Measurements from ENCODE around the gene ADARB1.
"Not testable (repeated sequence)": the region's sequence is repeated elsewhere in the genome, so short reads cannot be mapped to it uniquely, and the experiment has no call there.

The ADARB1 gene

GRCh38 chr21:45074048-45074817, at the start of gene ADARB1:
Gene ADARB1, plus strand, starts transcription at chr21:45074580. Its CDS starts 97,077 bp downstream, at chr21:45171657.
- peak; percentile 73 for DNase-seq

GRCh38 chr21:45026066-45026745, 48.2 kb upstream of the ADARB1 start:
- no peak for DNase-seq

DNA sequence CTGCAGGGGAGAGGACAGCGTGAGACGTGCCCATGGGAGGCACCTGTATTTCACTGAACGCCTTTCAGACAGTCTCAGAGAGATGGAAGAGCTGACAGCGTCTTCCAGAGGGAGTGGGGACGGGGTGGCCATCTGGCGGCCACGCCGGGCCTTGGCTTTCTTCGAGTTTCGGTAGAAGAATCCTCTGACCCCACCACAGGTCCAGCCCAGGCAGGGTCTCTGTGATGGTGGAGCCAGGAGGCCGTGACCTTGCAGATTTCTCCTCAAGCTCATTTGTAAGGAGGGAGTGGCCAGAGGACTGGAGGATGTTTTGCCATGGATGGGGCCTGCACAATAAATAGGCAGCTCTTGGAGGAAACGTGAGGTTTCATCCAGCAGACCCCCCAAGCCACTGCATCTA, 47.6 kb upstream of the ADARB1 start:
- DNase-seq = no peak

GRCh38 chr21:45027241-45028196, 46.9 kb upstream of the ADARB1 start:
- DNase-seq = no peak

GRCh38 chr21:45028645-45029044, 45.7 kb upstream of the ADARB1 start:
- not testable (repeated sequence) for DNase-seq

DNA sequence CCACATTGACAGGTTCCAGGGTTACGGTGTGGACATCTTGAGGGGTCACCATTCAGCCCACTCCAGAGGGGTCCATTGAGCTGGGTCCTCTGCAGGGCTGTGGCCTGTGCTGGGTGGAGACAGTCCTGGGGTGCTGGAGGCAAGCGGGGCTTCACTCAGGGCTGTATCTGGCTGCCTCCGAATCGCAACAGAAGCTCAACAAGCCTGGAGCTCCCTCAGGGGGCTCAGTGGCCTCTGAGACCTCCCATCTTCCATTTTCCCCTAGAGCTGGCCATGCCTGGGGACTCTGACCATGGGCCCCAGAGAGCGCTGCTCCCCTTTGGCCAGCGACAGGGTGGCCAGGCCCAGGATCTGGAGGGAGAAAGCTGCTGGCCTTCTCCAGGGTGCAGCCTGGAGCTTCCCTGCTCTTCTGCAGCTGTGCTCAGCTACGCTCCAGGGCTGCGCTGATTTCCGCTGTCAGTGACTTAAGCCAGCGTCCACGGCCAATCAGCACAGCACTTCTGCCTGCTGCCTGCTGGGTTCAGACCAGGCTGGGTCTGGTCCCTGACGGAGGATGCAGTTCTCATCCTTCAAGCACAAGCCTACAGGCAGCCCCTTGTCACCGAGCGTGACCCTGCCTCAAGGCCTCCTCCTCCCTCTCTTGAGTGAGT, 45.0 kb upstream of the ADARB1 start:
- DNase-seq = peak; percentile 51

DNA sequence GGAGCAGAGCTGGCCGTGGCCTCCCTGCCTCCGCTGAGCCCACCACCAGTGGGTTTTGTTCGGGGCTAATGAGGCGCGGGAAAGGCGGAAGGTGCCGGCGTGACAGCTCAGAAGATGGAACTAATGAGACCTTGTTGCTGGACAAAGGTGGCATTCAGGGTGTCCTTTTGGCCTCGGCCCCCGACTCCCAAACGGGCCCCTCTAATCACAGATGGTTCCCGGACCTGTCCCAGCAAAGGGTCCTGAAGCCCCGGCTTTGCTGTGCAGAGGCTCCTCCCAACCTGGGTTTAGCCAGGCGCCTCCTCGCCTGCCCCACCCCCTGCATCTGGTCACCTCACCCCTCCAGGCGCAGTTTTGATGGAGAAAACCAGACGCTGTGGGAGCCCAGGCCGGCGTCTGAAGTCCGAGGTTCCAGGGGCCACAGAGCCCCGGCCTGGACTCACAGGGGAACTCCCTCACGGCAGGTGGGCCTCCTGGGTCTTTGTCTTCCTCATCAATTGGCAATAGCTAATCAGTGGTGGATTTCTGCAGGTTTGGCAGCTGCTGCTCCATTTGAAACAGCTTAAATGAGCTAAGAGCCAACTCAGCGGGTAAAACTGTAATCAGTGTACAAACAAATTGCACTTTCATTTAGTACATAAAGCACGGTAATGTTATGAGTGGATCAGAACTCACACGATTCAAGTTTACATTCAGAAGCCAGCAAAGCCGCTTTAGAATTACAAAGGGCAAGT, 44.3 kb upstream of the ADARB1 start:
- DNase-seq = no peak

GRCh38 chr21:45030682-45031570, 43.5 kb upstream of the ADARB1 start:
- peak; percentile 40 for DNase-seq

- no peak for DNase-seq
Measured at GRCh38 chr21:45031571-45032191, 42.7 kb upstream of the ADARB1 start.

- no peak for DNase-seq
Measured at GRCh38 chr21:45032332-45032731, 42.0 kb upstream of the ADARB1 start.

GRCh38 chr21:45032977-45033710, 41.2 kb upstream of the ADARB1 start:
- no peak for DNase-seq

GRCh38 chr21:45033791-45034555, 40.4 kb upstream of the ADARB1 start:
- peak; percentile 79 for DNase-seq

DNA sequence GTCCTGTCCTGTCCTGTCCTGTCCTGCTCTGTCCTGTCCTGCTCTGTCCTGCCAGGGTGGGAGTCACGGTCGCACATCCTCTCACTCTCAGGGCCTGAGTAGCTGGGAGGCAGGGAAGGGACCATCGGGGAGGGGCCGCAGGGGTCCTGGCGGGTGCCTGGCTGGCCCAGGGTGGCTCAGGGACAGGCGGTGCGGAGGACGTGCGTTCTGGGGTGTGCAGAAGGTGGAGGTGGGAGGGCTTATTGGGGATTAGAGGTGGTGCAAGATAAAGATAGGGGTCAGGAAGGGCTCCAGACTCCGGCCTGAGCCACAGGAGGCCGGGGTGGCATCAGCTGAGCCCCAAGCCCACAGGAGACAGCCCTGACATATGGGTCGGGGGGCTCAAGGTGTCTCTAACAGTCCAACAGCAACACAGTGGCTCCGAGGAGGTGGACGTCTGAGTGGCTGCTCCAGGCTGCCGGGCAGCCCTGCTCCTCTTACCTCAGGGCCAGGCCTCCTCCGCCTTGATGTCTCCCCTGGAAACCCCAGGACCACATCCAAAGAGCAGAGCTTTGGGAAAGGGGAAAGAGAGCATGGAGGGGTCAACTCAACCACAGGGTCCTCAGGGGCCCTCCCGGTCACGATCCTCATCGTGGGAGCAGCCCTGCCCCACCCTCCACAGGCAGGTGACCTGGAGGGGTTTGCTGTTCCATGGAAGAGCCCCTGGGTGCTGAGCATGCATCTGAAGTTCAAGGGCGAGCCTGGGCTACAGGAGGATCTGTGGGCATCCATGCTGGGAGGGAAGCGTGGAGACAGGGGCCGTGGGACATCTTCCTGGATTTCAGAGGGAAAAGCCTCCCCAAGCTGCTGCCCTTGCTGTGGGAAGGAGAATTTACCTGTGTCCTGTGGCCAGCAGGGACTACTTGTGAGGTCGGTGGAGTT, 39.6 kb upstream of the ADARB1 start:
- no peak for DNase-seq

- DNase-seq = no peak
Measured at GRCh38 chr21:45035477-45035848, 38.9 kb upstream of the ADARB1 start.

DNA sequence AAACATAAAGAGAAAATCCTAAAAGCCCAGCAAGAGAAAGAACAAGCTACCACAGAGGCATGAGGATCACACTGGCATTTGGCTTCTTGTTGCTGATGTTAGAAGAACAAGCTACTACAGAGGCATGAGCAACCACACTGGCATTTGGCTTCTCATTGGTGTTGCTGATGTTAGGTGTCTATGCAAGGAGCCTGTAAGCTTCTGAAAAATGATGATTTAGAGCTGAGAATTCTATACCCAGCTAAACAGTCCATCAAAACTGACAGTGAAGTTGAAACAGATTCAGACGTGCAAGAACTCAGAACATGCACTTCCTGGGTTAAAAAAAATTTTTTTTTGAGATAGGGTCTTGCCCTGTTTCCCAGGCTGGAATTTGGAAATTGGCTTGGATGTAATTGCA, 37.8 kb upstream of the ADARB1 start:
- no peak for DNase-seq

DNA sequence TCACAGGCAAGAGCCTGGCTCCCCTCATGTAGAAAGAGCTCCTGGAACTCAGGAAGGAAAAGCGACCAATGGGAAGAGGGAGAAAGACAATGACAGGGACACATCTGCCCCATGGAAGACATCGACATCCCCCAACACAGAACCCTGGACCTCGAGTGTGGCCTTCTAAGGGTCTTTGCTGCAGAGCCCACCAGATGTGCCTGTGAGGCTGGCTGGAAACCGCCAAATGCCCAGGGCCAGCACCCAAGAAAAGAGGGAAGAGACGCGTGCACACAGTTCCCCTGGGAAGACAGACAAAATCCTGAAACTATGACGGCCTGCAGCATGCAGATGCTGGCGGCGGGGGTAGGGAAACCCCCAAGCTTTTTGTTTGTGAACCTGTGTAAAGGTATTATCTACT, 36.4 kb upstream of the ADARB1 start:
- no peak for DNase-seq

GRCh38 chr21:45039317-45040156, 34.8 kb upstream of the ADARB1 start:
- no peak for DNase-seq
